Left renal pelvis (tissue), 4 donors: Measurements from ENCODE around the gene CDH23. TPM values are rescaled to one million over a fixed set of nuclear protein-coding genes. Genes with fewer than 3 reads are reported as not detected.

ENCODE experiments used
- DNase-seq, 4 donors: peaks; one replicate each; pipeline ENCODE4 v3.0.0-alpha.2; 2013; ENCODE audit warnings: low read depth in 4 of 4, low spot score in 3 of 4
- polyA plus RNA-seq, 4 donors: library from polyadenylated mRNA; unstranded; fragments of 120-200 nt; gene quantifications; one replicate each; pipeline ENCODE4 v1.2.1, GENCODE V29; 2013; ENCODE audit not compliant: insufficient read length in 4 of 4

CDH23 gene
- polyA plus RNA-seq, 4 donors = 1.5 to 28.3 (median 2.7) TPM

DNA sequence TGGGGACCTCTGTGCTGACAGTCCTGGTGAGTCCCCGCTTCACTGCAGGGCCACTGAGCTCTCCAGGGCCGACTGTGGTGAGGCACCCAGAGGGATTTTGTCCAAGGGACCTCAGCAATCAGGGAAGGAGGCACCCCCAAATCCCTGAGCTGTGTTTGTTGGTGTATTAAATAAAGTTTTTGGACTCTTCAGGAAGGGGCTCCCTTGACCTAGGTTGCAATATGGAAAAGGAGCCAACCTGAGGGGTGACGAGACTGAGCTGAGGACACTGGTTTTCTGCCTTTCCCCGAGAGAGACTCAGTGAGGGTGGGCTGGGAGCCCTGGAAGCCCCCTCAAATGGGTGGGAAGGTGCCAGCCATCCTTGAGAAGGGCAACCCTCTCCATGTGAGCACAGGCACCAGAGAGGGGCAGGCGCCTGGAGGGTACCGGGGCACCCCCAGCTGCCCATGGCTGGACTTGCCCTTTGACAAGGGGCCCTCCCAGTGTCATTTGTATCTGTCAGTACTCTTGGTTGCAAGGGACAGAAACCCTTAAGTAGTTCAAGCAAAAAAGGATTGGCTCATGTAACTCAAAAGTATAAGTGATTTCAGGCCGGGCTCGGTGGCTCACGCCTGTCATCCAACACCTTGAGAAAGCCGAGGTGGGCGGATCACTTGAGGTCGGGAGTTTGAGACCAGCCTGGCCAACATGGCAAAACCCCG, 250.0 kb downstream of the CDH23 start:
- DNase-seq = no peak

DNA sequence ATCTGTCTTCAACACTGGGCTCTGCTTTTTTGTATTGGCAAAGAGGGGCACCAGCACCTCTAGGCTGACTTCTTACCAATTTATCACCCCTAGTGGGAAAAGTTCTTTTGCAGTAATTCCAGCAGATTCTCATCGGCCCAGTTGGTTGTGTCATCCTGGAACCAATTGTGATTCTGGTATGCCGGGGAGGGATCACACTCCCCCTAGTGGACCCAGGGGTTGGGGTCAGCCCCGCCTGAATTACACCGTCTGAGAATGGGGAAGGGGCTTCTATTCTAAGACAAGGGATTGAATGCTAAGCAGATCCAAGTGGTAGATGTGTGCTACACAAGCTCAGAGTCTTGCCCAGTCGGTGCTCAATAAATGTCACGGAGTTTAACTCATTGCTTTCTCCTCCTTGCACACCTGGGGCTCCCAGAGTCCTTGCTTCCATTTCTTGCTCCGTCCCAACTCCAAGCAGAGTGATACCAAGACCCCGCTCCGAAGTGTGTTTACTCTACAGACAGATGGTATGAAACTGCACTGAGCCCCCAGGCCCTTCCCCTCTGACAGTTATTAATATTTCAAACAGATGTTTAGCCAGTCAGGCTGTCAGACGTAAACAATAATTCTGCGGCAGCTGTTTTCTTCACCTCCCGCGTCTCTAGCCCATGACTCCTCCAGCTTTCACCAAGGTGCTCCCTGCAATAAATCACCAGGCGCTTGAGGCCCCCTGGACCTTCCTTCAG, 251.0 kb downstream of the CDH23 start:
- DNase-seq = no peak

DNA sequence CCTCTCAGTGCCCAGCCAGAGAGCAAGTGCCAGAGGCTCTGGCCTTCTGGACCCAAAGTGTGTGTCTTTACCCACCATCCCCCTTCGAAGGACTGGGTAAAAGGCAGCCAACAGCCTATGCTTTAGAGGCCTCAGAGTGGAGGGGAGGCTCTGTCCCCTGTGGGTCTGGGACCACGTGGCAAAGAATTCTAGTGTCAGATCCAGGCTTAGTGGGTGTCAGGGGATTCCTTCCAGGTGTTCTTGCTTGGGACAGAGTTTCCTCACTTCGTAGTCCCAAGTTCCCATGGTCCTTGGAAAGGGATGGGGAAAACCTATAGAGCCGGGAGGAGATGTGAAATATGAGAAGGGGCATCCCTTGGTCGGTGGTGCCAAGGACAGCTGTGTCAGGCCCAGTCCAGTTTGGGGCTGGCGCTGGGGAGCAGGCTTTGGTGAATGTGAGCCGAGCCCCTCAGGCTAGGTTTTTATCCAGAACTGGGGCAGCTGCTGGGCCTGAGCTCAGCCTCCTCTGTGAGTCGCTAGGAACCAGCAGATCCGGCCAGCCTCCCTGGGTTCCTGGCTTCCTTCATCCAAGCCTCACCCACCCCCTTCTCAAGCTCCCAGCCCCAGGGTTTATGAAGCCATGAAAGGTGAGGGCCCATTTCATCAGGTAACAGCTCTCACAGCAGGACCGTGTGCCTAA, 251.7 kb downstream of the CDH23 start:
- no peak for DNase-seq

DNA sequence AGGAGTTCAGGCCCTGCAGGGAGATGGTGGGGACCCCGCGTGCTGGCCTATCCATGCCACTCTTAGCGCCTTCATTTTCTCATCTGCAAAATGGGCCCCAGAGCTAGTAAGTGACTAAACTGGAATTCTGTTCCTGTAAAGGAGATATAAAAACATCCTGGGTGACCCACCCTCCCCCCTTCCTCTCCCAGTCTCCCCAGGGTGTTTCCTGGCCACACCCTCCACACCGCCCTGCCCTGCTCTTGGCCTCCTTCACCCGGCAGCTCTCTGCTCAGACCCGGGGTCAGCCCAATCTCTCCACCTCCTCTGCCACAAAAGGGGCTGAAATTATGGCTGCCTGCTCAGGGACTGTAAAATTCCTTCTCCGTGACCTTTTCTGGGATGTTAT, 252.2 kb downstream of the CDH23 start:
- DNase-seq = no peak

DNA sequence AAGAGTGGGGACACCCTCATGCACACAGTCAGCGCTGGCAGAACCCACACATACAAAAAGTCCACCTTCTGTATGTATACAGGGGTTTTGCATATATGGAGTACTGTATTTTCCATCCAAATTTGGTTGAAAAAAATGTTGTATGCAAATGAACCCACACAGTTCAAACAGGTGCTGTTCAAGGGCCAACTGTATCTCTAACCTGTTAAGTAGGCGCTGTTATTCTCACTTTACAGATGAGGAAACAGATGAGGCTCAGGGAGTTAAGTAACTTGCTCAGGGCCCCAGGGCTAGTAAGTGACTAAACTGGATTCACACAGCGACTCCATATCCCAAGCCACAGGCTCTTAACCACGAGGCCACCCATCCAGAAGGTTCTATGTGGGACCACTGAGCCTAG, 252.9 kb downstream of the CDH23 start:
- no peak for DNase-seq

DNA sequence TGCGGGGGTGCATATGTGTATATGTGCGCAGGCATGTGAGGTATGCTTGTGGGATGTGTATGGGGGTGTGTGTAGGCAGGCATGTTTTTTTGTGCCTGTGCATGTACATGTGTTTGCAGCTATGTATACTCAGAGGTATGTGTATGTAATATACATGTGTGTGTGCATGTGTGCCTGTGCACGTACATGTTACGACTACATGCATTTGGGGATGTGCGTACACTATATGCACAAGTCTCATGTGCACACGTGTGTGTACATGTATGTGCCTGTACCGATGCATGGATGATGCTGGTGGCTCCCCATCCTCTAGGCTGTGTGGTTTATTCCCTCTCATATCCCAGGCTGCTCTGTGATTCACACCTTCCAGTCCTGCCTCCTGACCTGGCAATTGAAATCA, 253.7 kb downstream of the CDH23 start:
- no peak for DNase-seq

DNA sequence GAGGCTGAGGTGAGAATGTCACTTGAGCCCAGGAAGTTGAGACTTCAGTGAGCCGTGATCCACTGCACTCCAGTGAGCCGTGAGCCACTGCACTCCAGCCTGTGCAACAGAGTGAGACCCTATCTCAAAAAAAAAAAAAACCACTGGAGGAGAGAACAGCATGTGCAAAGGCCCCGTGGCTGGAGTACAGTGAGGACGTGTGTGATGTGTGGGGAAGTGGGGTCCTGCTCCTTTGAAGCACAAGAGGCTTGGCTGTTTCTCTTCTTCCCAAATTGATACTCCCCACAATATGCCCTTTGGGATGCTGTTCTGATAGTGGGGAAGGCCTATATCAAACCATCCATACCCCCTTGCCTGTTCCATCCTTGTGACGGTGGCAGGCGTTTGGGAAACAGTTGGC, 254.7 kb downstream of the CDH23 start:
- DNase-seq = no peak

DNA sequence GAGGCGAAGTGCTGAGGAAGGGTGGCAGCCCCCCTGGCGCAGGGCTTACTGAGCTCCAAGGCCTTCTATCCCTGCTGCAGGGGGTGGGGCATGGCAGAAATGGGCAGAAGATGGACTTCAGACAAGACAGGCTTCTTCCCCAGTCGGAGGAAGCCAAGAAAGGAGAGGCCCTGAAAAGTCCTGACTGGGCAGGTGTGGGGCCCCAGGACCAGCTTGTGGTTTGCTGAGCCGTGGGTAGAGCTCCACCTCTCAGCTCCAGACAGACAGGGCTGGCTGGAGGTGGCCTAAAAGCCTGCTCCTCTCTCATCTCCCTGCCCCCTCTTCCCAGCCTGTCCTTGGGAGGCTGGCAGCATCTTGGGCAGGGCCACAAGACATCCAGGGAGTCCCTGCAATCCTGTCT, 255.2 kb downstream of the CDH23 start:
- DNase-seq = no peak

DNA sequence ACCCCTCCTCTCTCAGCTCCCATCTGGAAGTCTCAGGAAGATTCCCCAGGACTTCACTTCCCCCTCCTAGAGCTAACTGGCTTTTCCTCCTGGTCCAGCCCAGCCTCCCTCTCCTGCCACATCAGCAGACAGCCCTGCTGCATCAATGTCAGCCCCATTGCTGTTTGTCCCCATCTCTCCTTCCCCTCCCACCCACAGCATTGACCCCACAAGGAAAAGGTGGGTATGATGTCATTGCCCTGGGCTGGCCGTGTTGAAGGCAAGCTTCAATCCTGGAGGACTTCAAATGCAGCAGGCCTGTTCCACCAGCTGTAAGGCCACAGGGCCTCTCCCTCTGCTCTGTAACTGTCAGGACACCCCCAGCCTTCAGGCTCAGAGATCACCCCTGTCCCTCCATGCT, 256.3 kb downstream of the CDH23 start:
- DNase-seq = no peak

DNA sequence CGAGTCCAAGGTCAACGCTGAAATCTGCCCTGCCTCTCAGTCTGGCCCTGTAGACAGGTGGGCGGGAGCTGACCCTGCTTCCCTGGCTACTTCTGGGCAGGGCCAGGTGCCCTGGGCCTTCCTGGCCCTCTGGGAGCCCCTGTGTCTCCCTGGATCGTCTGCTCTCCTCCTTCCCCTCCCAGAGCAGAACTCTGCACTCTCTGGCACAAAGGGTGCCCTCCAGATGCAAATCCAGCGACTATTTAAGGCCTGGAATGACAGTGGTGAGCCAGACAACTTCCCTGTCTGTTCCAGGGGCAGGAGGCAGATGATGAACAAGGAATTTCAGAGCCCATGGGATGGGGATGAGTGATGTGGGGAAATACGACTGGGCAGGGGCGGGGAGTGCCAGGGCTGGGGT, 259.5 kb downstream of the CDH23 start:
- no peak for DNase-seq

DNA sequence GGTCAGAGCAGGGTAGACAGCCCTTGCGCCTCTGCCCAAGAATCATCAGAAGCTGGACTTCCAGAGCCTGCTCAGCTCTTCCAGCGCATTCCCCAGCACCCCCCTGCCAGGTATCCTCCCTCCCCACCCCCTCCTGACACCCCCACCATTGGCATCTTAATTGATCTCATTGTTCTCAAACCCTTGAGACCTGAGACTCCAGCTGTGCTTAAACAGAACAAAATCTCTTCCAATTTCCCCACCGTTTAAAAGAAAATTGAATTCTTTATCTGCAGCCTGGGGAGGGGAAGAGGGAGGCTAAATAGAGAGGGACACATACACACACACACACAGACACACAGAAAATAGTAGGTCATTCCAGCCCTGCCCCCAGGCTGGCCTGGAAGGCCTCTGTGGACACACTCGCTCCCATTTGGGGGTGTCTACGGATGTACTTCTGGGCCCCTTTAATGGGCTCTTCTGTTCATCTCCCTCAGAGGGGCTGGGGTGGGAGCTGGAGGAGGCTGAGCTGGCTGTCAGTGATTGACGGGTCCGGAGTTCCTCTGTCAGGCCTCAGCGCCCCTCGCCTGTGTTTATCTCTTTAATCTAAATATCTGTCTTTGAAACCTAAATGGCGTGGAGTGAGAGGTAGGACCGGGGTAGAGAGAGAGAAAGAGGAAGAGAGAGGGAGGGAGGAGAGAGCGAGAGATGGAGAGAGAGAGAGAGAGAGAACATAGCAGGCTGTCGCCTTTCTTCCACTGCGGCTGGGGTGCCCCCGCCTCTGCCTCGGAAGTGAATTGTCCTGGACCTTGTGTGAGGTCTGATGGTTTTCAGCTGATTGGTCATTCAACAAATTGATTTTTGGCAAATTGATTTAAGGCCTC, 261.1 kb downstream of the CDH23 start:
- no peak for DNase-seq

DNA sequence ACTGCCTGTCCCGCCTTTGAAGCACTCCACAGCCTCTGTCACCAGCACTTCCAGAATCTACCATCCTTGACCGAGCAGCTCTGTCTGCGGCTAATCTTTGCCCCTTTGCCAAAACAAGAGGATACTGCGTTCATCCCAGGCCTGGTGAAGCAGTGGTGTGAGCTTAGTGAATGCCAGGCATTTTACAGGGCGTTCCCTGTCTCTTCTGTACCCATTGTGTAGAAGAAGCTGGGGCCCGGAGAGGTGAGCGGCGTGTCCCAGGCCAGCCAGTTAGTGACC, 261.7 kb downstream of the CDH23 start:
- DNase-seq = no peak

DNA sequence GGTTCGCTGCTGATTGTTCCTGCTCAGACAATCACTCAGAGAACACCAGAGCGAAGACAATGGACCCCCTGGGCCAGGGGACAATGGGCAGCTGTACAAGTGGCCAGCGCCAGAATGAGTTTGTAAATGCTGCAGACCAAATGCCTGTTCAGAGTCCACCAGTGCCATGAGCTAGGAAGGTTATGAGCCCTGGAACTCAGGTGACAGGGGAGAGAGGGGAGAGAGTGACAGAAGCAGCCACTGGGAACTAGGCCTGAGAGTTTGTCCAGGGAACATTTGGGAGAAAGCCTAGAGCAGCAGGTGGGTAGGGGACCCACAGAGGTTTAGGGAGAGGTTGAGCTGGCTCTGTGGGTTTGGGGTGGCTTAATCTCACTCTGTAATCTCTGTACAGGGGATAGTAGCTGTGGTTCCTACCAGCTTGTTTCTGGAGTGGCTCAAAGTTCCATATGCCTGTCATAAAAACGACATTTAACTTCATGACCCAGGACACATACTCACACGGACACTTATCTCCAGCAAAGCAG, 262.5 kb downstream of the CDH23 start:
- no peak for DNase-seq

DNA sequence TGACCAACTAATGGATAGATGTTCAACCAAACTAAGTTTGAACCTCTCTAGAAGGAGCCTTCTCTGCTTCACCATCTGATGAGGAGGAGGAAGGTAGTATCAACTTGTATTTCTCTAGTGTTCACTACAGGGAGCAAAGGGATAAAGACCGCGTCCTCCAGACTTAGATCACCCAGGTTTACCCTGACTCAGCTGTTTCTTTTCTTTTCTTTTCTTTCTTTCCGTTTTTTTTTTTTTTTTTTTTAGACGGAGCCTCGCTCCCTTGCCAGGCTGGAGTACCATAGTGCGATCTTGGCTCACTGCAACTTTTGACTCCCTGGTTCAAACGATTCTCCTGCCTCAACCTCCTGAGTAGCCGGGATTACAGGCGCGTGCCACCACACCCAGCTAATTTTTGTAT, 263.0 kb downstream of the CDH23 start:
- no peak for DNase-seq

DNA sequence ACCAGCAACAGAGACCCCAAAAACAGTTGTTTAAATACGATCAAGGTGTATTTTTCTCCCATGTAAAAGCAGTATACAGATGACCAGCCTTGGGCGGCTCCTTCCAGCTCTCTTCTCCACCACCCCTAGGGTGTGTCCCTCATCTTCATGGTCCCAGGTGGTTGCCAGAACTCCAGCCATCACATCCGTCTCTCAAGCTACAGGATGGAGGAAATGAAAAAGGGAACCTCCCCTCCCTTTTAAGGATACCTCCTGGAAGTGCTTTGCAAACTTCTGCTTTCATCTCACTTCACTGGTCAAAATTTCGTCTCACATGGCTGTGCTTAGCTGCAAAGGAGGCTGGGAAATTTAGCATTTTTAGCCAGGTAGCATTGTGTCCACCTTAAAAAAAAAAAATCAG, 263.6 kb downstream of the CDH23 start:
- DNase-seq = no peak

DNA sequence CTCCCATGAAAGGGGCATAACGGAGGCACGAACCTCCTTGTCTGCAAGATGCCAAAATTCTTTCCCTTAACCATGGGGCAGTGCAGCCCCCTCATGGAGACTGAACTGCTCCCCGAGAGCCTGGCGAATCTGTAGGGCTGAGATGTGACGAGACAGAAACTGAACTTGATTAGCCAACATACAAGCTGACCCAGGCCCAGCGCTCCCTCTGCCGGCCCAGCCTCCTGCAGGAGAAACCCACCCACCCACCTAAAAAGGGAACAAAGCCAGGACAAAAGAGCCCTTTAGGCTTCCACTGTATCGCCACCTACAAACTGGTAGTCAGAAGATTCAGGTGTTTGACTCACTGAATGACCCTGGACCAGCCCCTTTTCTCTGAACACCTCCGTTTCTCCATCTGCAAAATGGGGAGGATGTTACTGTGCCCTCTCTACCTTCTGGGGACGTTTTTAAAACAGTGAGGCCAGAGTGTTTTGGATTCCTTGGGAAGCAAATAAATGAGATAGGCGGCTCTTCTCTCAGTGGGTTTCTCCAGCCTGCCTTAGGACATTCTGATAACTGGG, 264.4 kb downstream of the CDH23 start:
- DNase-seq = no peak

DNA sequence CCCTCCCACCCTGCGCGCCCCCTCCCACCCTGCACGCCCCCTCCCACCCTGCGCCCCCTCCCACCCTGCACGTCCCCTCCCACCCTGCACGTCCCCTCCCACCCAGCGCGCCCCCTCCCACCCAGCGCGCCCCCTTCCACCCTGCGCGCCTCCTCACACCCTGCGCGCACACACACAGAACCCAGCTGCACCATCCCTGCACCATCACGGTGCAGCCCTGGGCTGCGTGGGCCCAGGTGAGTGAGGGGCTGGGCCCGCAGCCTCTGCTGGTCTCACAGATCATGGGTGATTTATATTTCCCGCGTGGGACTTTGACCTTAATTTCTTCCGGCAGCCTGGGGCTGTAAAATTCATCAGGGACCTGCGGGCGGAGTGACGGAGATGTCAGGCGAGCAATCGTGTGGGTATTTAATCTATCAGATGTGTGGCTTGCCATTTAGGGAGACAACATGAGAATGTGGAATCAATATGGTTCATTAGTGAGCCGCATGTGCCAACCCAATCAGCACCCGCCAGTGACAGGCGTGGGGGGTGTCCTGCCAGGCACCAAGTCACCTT, 265.1 kb downstream of the CDH23 start:
- no peak for DNase-seq

DNA sequence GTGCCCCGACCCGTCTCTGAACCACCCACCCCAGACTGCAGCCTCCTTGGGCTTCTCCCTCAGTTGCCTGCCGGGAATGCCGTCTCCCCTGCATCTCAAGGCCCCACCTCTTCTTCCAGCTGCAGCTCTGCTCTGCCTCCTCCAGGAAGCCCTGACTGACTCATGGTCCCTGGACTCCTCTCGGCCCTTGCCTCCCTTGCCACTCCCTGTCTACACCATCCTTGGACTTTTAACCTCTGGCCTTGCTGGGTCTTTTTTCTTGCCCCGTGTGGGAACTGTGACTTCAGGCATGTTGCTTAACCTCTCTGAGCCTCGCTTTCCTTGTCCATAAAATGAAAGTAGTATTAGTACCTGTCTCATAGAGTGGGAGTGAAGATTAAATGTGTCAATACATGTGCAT, 266.6 kb downstream of the CDH23 start:
- no peak for DNase-seq

DNA sequence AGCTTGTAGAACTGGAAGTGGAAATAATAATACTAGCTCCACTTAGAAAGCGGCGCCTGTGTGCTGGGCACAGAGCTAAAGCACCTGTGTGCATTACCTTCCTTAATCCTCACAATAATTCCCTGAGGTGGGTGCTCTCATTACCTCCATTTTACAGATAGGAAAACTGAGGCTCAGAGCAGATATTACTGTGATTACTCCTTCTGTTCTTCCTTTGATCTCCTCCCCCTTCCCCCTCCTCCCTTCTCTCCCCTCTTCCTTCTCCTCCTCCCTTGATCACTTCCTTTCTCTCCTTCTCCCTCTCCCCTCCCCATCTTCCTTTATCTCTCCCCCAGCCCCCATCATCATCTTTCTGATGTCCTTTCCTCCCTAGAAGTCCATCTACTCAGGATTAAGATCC, 267.9 kb downstream of the CDH23 start:
- no peak for DNase-seq

DNA sequence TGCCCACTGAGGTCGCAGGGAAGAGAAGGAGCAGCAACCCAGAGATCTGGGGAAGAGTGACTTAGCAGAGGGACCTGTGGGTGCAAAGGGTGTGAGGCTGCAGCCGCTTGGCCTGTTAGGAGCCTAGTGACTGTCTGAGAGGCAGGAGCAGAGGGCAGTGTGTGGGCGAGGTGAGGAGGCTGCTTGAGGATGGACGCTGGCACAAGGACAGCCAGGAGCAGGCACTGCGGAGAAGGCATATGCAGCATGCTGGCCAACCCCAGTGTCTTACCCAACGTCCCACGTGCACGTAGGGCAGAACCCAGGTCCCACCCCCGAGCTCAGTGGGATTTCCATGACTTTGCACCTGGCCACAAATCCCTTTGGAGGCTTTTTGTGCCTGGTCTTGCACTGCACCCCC, 268.7 kb downstream of the CDH23 start:
- DNase-seq = no peak
